HL-60/S4 (cell line): ENCODE measurements around the gene MDFI.

Experiments
- in situ Hi-C: fragments of 300-500 bp; cut with MboI; formaldehyde crosslinking; loops from 2 replicates; pipeline ENCODE4 v1.14.3; 2022; ENCODE audit warnings: low sequenced_read_pairs

The MDFI gene, protein sequence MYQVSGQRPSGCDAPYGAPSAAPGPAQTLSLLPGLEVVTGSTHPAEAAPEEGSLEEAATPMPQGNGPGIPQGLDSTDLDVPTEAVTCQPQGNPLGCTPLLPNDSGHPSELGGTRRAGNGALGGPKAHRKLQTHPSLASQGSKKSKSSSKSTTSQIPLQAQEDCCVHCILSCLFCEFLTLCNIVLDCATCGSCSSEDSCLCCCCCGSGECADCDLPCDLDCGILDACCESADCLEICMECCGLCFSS

GRCh38 chr6:41638002-41638934, at the start of gene MDFI:
Gene MDFI, plus strand, starts transcription at chr6:41638468. Its CDS starts 282 bp downstream, at chr6:41638750.
- in situ Hi-C loops, result no loop called here

DNA sequence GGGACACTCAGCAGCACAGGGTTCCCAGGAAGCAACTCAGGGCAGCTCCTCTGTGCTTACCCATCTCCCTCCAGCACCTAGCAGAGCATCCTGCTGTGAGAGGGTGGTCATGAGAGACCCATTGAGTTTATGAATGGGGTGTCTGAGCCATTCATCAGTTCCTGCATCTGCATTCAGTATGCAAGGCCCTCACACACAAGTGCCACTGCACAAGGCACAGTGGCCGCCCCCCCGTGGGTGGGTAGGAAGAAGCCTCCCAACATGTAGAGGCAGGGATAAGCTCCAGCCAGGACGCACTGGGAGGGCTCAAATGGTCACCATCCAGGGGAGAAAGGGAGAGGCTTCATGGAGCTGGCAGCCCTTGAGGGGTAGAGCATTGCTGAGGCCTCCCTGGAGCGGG, 49.0 kb upstream of the MDFI start:
- in situ Hi-C loops, result loop anchor here (10.0 kb wide), 1 partner anchor 124 kb away; no protein-coding TSS in a partner anchor

DNA sequence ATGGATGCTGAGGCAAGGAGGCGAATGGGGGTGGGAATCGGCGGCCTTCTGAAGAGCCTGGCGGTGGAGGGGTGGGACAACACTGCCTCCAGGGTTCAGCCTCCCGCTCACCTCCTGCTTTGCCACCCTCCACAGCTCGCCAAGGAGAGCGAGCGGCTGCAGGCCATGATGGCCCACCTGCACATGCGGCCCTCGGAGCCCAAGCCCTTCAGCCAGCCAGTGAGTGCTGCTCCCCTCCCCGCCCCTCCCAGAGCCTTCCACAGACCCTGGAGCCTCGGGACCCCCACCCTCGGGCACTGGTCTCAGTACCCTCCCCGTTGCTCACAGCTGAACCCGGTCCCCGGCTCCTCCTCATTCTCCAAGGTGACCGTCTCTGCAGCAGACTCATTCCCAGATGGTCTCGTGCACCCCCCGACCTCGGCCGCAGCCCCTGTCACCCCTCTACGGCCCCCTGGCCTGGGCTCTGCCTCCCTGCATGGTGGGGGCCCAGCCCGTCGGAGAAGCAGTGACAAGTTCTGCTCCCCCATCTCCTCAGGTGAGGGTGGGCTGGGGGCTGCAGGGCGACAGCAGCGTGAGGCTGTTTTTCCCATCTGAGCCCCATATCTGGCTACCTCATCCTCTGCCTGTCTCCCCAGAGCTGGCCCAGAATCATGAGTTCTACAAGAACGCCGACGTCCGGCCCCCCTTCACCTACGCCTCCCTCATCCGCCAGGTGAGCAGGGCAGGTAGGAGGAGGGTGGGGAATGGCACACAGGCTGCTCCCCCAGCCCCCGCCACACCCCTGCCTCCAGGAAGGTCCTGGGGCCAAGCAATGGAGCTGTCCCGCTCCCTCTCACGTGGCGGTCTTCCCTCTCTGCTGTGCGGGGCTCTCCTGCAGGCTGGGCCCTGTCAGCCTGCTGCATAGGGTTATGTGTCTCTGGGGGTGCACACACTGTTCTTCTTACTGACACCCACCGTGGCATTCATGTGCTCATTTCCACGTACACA, 48.3 kb upstream of the MDFI start:
- in situ Hi-C loops, result loop anchor here (10.0 kb wide), 1 partner anchor 125 kb away; no protein-coding TSS in a partner anchor

DNA sequence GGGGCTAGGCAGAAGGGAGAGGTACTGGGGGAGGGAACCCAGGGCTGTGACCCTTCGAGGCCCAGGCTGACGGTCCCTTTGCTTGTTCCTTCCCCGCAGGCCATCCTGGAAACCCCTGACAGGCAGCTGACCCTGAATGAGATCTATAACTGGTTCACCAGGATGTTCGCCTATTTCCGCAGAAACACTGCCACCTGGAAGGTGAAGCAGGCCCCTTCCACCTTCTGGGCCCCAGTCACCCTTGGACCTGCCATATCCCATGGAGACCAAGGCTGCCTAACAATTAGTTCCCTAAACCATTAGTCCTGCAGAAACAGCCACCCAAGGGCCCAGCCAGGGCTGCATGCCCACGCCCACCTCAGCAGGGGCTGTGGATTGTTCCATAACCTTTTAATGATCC, 47.1 kb upstream of the MDFI start:
- in situ Hi-C loops, result no loop called here

DNA sequence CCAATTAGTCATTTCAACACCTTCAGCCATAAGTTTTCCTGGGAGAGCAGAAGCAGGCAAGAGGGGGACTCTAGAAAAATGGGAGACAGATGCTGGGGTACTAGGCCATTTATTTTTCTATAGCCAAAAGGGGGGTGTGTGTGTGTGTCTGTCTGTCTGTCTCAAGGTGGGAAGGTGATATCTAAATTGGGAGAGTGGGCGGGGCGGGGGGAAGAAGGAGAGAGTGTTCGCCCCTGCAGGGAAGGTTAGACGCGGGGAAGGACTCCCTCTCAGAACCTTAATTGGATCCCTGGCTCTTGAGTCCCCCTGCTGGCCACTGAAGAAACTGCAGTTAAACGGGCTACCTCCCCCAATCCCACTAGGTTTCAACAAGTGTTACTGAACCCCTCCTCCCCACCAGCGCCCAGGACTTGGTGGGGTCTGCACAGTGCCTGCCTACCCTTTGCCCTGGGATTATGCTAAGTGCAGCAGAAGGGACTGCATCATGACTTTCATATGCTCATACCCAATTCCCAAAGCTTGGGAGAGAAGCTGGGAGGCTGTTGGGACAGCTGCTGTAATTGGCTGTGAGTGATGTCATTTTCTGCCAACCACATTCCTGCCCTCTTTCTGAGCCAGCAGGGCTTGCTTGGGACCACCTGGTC, 46.3 kb upstream of the MDFI start:
- in situ Hi-C loops, result no loop called here

DNA sequence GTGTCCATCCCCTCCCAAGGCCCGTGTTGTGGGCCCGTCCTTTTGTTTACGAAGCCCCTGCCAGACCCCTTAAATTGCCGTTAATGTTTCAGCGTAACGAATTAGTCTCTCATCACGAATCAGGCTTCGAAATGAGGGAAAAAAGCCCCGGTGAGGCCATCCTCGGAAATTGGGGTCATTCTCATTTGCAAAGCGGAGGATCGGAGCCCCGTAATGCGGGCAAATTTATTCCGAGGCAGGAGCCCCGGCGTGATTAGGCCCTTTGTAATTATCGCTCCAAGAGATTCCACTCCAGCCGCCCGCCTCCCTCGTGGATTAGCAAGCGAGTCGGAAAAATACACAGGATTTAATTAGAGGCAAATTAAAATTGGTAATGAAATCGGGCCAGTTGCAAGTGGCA, 44.9 kb upstream of the MDFI start:
- in situ Hi-C loops, result no loop called here

- in situ Hi-C loops, result no loop called here
Observed at GRCh38 chr6:41593839-41594238, 44.4 kb upstream of the MDFI start.

DNA sequence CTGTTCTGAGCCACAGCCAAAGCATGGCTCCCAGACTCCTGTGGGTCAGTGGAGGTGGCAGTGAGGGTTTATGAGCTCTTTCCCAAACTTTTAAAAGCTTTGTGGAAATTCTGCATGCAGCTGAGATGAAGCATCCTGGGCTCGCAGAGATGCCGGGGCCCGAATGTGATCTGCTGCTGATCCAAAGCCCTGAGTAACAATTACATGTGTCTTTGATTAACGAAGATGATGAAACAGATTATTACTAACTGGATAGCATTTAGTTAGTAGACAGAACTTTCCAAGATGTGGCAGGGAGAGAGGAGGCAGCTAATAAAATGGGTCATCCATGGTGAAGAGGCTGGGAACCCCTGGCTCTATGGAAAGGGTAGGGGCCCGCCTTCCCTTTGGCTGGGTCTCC, 43.9 kb upstream of the MDFI start:
- in situ Hi-C loops, result no loop called here

DNA sequence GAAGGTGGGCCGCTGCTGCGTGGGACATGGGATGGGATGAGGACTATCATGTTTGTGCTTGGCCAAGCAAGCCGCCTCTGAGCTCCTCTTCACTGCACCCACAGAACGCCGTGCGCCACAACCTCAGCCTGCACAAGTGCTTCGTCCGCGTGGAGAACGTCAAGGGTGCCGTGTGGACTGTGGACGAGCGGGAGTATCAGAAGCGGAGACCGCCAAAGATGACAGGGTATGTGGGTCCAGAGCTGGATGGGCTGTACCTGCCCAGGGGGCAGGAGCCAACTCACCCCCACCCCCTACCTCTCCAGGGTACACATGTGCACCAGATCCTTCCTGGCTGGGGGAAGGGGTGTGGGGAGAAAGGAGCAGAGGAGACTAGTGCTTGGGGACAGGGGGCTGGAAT, 43.5 kb upstream of the MDFI start:
- in situ Hi-C loops, result no loop called here

DNA sequence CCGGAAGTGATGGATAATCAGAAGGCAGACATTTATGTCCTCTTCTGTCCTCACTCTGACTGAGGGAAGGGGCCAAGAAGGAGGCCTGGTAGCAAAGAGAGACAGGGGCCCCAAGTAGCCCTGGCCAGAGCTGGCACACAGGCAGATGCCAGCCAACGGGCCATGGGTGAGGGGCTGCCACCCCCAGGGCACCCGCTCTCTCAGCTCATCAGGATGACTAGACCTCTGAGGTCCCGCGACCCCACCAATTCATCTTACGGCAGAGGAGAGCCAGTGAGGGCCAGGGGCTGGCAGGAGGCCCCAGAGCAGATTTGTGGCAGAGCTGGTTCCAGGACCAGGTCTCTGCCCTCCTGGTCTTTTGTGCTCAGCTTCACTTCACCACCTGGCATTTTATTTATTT, 43.1 kb upstream of the MDFI start:
- in situ Hi-C loops, result no loop called here

DNA sequence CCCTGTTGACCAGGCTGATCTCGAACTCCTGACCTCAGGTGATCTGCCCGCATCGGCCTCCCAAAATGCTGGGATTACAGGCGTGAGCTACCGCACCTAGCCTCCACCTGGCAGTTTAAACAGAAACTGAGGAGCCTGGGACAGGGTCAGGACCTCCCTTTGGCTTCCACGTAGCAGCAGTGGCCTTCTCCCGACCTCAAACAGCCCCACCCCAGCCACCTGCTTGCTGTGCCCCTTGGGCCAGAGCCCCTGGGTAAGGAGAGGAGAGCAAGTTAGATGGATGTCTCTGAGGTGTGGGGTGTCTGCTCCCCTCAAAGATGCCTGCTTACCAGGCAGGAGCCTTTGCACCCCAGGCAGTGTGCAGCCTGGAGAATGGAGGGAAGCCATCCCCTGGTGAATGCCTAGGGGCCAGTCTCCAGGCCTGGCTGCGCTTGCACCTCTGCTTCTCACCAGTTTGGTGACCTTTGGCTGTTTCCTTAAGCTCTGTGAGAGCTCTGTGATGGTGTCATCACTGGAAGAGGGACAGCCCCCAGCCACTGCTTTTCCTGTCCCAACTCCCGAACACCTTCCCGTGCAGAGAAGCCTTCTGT, 42.1 kb upstream of the MDFI start:
- in situ Hi-C loops, result no loop called here

DNA sequence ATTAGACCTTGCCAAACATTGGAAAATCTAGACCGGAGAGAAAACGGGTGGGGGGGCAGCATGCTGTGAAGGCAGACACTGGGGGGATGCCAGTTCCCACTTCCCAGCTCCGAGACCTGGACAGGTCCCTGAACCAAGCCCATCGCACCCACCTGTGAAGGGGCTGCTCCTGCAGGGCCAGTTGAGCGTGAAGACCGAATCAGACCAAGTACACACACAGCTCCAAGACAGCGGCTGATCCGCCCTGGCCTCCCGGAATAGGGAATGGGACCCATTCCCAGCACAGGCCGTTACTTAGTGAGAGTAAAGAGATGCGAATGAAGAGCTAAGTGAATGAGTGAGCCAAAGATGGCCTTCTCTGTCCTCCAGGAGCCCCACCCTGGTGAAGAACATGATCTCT, 41.5 kb upstream of the MDFI start:
- in situ Hi-C loops, result no loop called here

DNA sequence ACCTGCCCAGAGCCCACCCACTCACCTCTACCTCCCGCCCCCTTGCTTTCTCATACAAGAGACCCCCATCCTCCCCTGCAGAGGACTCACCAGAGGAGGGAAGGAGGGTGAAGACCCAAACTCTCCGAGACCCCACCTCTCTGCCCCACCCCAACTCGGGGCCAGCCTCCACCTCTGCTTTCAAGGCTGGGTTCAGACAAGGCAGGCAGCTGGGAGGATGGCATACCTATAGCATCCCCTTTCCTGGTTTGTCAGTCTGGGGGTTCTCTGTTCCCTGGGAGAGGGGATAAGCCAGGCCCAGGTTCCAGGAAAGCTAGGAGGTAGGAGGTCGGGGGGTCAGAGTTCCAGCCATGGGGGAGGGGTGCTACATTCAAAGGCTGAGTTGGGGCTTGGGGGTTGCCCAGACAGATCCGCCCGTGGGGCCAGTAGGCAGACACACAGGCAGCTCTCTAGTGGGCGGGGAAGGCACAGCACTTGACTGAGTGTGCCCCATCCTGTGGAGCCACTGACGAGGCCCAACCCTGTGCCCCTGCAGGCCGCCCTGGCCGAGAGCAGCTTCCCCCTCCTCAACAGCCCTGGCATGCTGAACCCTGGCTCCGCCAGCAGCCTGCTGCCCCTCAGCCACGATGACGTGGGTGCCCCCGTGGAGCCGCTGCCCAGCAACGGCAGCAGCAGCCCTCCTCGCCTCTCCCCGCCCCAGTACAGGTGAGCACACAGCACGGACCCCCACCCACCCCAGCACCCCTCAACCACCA, 40.8 kb upstream of the MDFI start:
- in situ Hi-C loops, result no loop called here

- in situ Hi-C loops, result no loop called here
Observed at GRCh38 chr6:41598670-41599014, 39.6 kb upstream of the MDFI start.

- in situ Hi-C loops, result no loop called here
Observed at GRCh38 chr6:41599015-41599851, 39.0 kb upstream of the MDFI start.

GRCh38 chr6:41599852-41600445, 38.3 kb upstream of the MDFI start:
- in situ Hi-C loops, result loop anchor here (5.0 to 10.0 kb wide), 2 partner anchors 75 to 233 kb away; no protein-coding TSS in a partner anchor

- in situ Hi-C loops, result loop anchor here (5.0 to 10.0 kb wide), 2 partner anchors 74 to 233 kb away; no protein-coding TSS in a partner anchor
Observed at GRCh38 chr6:41600499-41601247, 37.6 kb upstream of the MDFI start.
